Ectodermal cell (in vitro differentiated cells): ENCODE results near the gene SGPP2.

Experiments used
- H3K27ac ChIP-seq: 2 replicates; pipeline ENCODE4 v1.7.0; 2013; ENCODE audit warnings: mild to moderate bottlenecking, low read depth, low read length; ENCODE audit not compliant: insufficient read depth, poor library complexity, severe bottlenecking
- H3K27me3 ChIP-seq: 2 replicates; pipeline ENCODE4 v1.7.0; 2013; ENCODE audit warnings: mild to moderate bottlenecking, low read length; ENCODE audit not compliant: insufficient read depth, control insufficient read depth, poor library complexity, severe bottlenecking
- H3K36me3 ChIP-seq: one replicate; pipeline ENCODE4 v1.7.0; 2013; ENCODE audit warnings: low read length; ENCODE audit not compliant: control insufficient read depth, insufficient read depth
- H3K4me1 ChIP-seq: one replicate; pipeline ENCODE4 v1.7.0; 2013; ENCODE audit warnings: low read length; ENCODE audit not compliant: control insufficient read depth, insufficient read depth
- H3K4me3 ChIP-seq: 2 replicates; pipeline ENCODE4 v1.7.0; 2013; ENCODE audit warnings: low read depth, low read length, control low read depth; ENCODE audit not compliant: insufficient read depth
- H3K9me3 ChIP-seq: 2 replicates; pipeline ENCODE4 v1.7.0; 2013; ENCODE audit warnings: mild to moderate bottlenecking, low read length, moderate library complexity; ENCODE audit not compliant: control insufficient read depth
- WGBS, 2 experiments: methylation state at CpG; one replicate each; pipeline ENCODE4 v1.1.7; 2013; ENCODE audit warnings: missing lambda C conversion rate in 2 of 2; 5-methylcytosine and 5-hydroxymethylcytosine counted together

Gene SGPP2

GRCh38 chr2:222598611-222599010 is 174.3 kb downstream of the SGPP2 start:
- 88 to 98% methylated on average over 4 of the region's 4 CpGs for WGBS, 2 experiments
- H3K27ac ChIP-seq: no peak overlapping the region
- no peaks in the 10 kb centered on the region for H3K9me3 ChIP-seq
- H3K4me3 ChIP-seq: no peak overlapping the region
- H3K27me3 ChIP-seq: no peaks in the 10 kb centered on the region
- no peaks in the 10 kb centered on the region for H3K4me1 ChIP-seq
- H3K36me3 ChIP-seq: peaks cover 3% of the 10 kb centered on the region

DNA sequence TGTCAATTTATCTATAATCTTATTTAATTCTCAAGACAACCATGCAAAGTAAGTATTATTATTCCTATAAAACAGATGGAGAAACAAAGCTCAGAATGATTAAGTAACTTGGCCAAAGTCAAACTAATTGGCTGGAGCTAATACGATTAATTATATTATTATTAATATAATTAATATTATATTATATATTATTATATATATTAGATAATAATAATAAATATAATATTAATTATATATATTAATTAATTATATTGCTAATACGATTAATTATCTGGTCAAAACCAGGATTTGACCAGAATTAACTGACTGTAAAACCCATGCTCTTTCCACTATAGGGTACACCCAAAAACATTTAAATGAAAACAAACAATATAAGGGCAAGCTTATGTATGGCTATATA is 179.2 kb downstream of the SGPP2 start:
- peaks cover under 1% of the 10 kb centered on the region for H3K36me3 ChIP-seq
- H3K27ac ChIP-seq: no peak overlapping the region
- no peak overlapping the region for H3K4me3 ChIP-seq
- no peaks in the 10 kb centered on the region for H3K27me3 ChIP-seq
- H3K4me1 ChIP-seq: peaks cover 6% of the 10 kb centered on the region
- H3K9me3 ChIP-seq: no peaks in the 10 kb centered on the region
- no CpG with 5 or more reads among the region's 2 CpGs for WGBS, 2 experiments

DNA sequence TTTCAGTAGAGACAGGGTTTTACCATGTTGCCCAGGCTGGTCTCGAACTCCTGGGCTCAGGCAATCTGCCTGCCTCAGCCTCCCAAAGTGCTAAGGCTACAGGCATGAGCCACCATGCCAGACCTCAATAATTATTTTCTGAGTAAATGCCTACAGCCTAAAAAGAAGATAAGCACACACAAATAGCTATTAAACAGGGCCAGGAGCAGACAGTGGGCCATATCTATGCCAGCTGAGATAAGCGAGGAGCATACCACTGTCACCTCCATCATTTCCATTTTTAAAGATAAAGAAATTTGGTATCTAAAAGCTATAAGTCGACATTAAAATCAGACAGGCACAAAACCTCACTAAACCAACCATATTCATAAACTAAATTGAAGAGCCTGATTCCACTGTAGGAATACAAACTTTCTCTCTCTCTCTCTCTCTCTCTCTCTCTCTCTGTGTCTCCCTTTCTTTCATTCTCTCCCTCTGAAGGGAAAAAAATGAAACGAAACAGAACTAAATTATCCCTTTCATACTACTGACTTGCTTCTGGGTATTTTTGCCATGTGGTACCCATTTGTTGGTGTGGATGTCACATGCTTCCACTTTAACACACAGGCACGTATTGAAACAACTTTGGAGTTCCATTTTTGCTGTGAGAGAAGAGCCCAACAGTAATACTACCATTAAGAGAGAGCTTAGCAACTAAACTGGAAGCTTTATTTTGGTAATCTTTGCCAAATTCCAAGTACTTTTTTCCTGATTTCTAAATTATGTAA is 180.6 kb downstream of the SGPP2 start:
- 92% methylated on average over 4 of the region's 5 CpGs for WGBS, 2 experiments
- no peaks in the 10 kb centered on the region for H3K9me3 ChIP-seq
- H3K27ac ChIP-seq: no peak overlapping the region
- H3K36me3 ChIP-seq: no peaks in the 10 kb centered on the region
- no peaks in the 10 kb centered on the region for H3K27me3 ChIP-seq
- no peak overlapping the region for H3K4me3 ChIP-seq
- H3K4me1 ChIP-seq: peaks cover 6% of the 10 kb centered on the region

DNA sequence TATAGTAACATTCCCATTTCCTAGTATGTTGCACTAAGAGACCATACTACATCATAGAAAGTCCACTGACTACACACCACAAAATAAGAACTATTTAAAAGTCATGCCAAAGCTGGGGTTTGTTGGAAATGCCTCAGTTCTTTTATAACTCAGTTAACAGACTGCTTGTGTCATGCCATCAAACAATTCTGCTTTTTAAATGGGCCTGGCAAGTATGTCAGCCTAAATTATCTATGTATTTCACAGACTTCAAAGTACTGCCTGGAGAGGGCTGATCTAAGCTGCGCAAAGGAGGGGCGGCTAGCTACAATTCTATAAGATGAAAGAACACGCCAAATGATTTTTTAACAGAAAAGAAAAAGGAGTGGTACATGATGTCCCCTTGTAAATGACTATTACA is 182.0 kb downstream of the SGPP2 start:
- no peaks in the 10 kb centered on the region for H3K9me3 ChIP-seq
- no peaks in the 10 kb centered on the region for H3K27me3 ChIP-seq
- 90 to 94% methylated on average over 2 to 3 of the region's 3 CpGs for WGBS, 2 experiments
- H3K36me3 ChIP-seq: no peaks in the 10 kb centered on the region
- H3K27ac ChIP-seq: no peak overlapping the region
- H3K4me3 ChIP-seq: no peak overlapping the region
- H3K4me1 ChIP-seq: peaks cover 6% of the 10 kb centered on the region

- H3K4me1 ChIP-seq: peaks cover 6% of the 10 kb centered on the region
- no peaks in the 10 kb centered on the region for H3K27me3 ChIP-seq
- WGBS, 2 experiments: 91% methylated on average over 3 of the region's 4 CpGs
- H3K36me3 ChIP-seq: peaks cover 8% of the 10 kb centered on the region
- no peak overlapping the region for H3K4me3 ChIP-seq
- H3K27ac ChIP-seq: no peak overlapping the region
- no peaks in the 10 kb centered on the region for H3K9me3 ChIP-seq
Measured at GRCh38 chr2:222608081-222608480, 183.7 kb downstream of the SGPP2 start.

DNA sequence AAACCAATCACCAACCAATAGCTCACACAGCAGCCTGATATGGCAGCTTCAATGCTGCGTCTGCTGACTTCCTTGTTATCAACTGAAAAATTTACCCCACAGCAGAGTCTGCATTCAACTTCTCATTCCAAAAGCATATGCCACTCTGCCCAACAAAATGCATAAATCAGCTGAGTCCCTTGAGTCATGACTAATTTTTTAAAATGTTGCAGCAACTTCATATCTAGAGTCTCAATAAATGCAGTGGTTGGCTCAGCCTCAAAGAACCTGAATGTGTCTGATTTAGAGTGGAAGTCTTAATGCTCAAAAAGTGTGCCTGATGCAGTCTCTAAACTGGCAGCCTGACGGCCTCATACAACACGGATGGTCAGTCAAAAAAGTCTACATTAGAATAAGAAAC is 185.0 kb downstream of the SGPP2 start:
- Histone ChIP-seq H3K4me3 (no peak overlapping the region), H3K9me3 (no peaks in the 10 kb centered on the region), H3K27me3 (no peaks in the 10 kb centered on the region), H3K27ac (no peak overlapping the region), H3K4me1 (peaks cover 6% of the 10 kb centered on the region), H3K36me3 (peaks cover 8% of the 10 kb centered on the region)
- 74 to 78% methylated on average over 3 of the region's 3 CpGs for WGBS, 2 experiments
